ENCODE data around the gene MAPRE2. TPM values are rescaled to one million over a fixed set of nuclear protein-coding genes. Genes with fewer than 3 reads are reported as not detected.
"Not testable (repeated sequence)": the region's sequence is repeated elsewhere in the genome, so short reads cannot be mapped to it uniquely, and the experiment has no call there.

MAPRE2 gene
- total RNA-seq, 1 donor from 2014 or later, result 47.9 TPM

DNA sequence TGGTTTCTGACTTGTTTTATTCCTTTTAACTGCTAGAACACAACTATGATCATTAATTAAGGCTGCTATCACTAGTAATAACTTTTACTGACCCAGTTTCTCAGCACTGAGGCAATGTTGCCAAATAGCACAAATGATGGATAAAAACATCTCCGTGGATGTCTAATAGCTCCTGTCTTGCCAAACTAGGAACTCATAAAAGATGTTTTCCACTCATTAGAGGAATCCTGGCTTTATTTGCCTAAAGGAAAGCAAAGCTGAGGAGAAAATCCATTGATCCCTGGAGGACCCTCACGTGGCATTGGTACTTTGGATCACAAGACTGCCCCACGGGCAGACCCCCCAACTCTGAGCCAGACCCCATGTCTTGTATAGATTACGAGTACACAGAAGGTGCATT is 103.5 kb downstream of the MAPRE2 start:
- Mint-ChIP-seq H3K9me3 (ENCODE audit: low read depth) (peaks cover 25% of the 10 kb centered on the region), H3K4me1 (ENCODE audit: low read depth) (peaks cover 15% of the 10 kb centered on the region), H3K36me3 (ENCODE audit: insufficient read depth) (peaks cover 37% of the 10 kb centered on the region), H3K4me3 (ENCODE audit: low read depth) (no peak overlapping the region), H3K27me3 (no peaks in the 10 kb centered on the region), H3K27ac (peak overlapping the region; percentile 42)
- no peak for DNase-seq (ENCODE audit: low spot score, unreplicated experiment)
- no peak for TF ChIP-seq CTCF (IDR thresholded peaks at IDR 0.05; ENCODE audit: unreplicated experiment)

GRCh38 chr18:35150195-35150594 is 109.0 kb downstream of the MAPRE2 start:
- not testable (repeated sequence) for H3K27me3 Mint-ChIP-seq; H3K4me1 Mint-ChIP-seq (ENCODE audit: low read depth); H3K27ac Mint-ChIP-seq; DNase-seq (ENCODE audit: low spot score, unreplicated experiment); H3K4me3 Mint-ChIP-seq (ENCODE audit: low read depth)
- peaks cover 28% of the 10 kb centered on the region for H3K9me3 Mint-ChIP-seq (ENCODE audit: low read depth)
- H3K36me3 Mint-ChIP-seq (ENCODE audit: insufficient read depth), result peaks cover 24% of the 10 kb centered on the region

DNA sequence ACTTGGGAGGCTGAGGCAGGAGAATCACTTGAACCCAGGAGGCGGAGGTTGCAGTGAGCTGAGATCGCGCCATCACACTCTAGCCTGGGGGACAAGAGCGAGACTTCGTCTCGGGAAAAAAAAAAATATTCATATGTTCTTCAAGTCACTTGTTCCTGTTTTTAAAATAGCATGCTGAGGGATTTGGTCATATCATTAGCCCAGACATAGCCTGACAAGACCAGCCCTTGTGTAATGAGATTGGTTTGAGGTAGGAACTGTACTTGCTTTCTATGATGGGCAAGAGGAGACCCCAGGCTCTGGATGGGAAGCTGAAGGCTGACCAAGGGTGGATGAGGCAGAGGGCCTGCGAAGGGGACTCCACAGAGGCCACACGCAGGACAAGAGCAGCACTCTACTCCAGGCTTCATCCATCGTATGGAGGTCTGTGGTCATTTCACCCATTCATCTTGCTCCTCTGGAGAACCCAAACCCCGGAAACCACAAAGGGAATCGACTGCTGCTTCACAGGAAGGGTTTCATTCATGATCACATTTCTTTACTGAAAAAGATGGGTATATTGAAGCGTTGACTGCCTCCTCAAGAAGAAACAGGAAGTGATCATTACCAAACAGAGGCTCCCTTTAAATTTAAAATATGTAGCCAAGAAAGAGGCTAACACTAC is 112.5 kb downstream of the MAPRE2 start:
- H3K9me3 Mint-ChIP-seq (ENCODE audit: low read depth), result peaks cover 12% of the 10 kb centered on the region
- H3K27ac Mint-ChIP-seq, result no peak overlapping the region
- H3K36me3 Mint-ChIP-seq (ENCODE audit: insufficient read depth), result peaks cover 10% of the 10 kb centered on the region
- TF ChIP-seq CTCF (IDR thresholded peaks at IDR 0.05; ENCODE audit: unreplicated experiment), result no peak
- H3K4me3 Mint-ChIP-seq (ENCODE audit: low read depth), result no peak overlapping the region
- no peak for DNase-seq (ENCODE audit: low spot score, unreplicated experiment)
- H3K27me3 Mint-ChIP-seq, result no peaks in the 10 kb centered on the region
- H3K4me1 Mint-ChIP-seq (ENCODE audit: low read depth), result peaks cover 9% of the 10 kb centered on the region

- no peak overlapping the region for H3K27ac Mint-ChIP-seq
- H3K27me3 Mint-ChIP-seq, result no peaks in the 10 kb centered on the region
These were observed 114.3 kb downstream of the MAPRE2 start for GRCh38 chr18:35155398-35156117.

GRCh38 chr18:35157181-35157580 is 116.0 kb downstream of the MAPRE2 start:
- no peak for TF ChIP-seq CTCF (IDR thresholded peaks at IDR 0.05; ENCODE audit: unreplicated experiment)
- no peak overlapping the region for H3K27ac Mint-ChIP-seq
- peaks cover 6% of the 10 kb centered on the region for H3K4me1 Mint-ChIP-seq (ENCODE audit: low read depth)
- no peak for DNase-seq (ENCODE audit: low spot score, unreplicated experiment)
- no peak overlapping the region for H3K4me3 Mint-ChIP-seq (ENCODE audit: low read depth)
- H3K9me3 Mint-ChIP-seq (ENCODE audit: low read depth), result peaks cover under 1% of the 10 kb centered on the region
- no peaks in the 10 kb centered on the region for H3K27me3 Mint-ChIP-seq
- H3K36me3 Mint-ChIP-seq (ENCODE audit: insufficient read depth), result no peaks in the 10 kb centered on the region

More at GRCh38 chr18:35155398-35156117, 114.3 kb downstream of the MAPRE2 start:
- TF ChIP-seq CTCF (IDR thresholded peaks at IDR 0.05; ENCODE audit: unreplicated experiment), result no peak
- no peaks in the 10 kb centered on the region for H3K9me3 Mint-ChIP-seq (ENCODE audit: low read depth)
- H3K4me3 Mint-ChIP-seq (ENCODE audit: low read depth), result no peak overlapping the region
- H3K36me3 Mint-ChIP-seq (ENCODE audit: insufficient read depth), result no peaks in the 10 kb centered on the region
- H3K4me1 Mint-ChIP-seq (ENCODE audit: low read depth), result peaks cover 8% of the 10 kb centered on the region
- no peak for DNase-seq (ENCODE audit: low spot score, unreplicated experiment)

Data from progenitor cell of endocrine pancreas (in vitro differentiated cells).